B cell (primary cell): ENCODE results near the gene DPM1. TPM values are rescaled to one million over a fixed set of nuclear protein-coding genes. Genes with fewer than 3 reads are reported as not detected.

Experiments
- ATAC-seq: fragments of 200-7000 bp; cut with Tn5 transposase; one replicate; pipeline ENCODE4 v1.10.0; 2021; ENCODE audit warnings: low read depth, mild to moderate bottlenecking, moderate number of reproducible peaks, moderate library complexity
- CTCF ChIA-PET: fragments of 350-600 bp; sonication (Branson Sonifier 250); formaldehyde crosslinking; loops from one replicate; lab custom pipeline; 2021; ENCODE audit warnings: antibody characterized with exemption, inconsistent platforms; lab: Charles Lee
- POLR2A ChIA-PET: fragments of 350-600 bp; sonication (Branson Sonifier 250); formaldehyde crosslinking; loops from one replicate; lab custom pipeline; 2021; ENCODE audit warnings: antibody characterized with exemption; lab: Charles Lee
- DNase-seq: peaks from one replicate; pipeline ENCODE4 v3.0.0; 2013
- H2AFZ ChIP-seq: 2 replicates; pipeline ENCODE4 v1.6.1; 2012; ENCODE audit warnings: mild to moderate bottlenecking, low read depth, low read length; ENCODE audit not compliant: insufficient read depth, poor library complexity, severe bottlenecking
- H3K27ac ChIP-seq, 2 donors: 1 replicate in 1 of 2; 2 replicates in 1 of 2; pipeline ENCODE4 v1.5.1; 2012 to 2013; ENCODE audit warnings: low read length in 2 of 2, mild to moderate bottlenecking in 2 of 2, moderate library complexity in 1 of 2
- H3K27me3 ChIP-seq, 4 experiments: fragments of 200-600 bp in 1 of 4; sonication (generic) in 1 of 4; replicated peaks in 1 of 4; 1 replicate in 2 of 4; 2 replicates in 2 of 4; pipeline versions ENCODE4 v1.6.1 to v1.7.0; 2013 to 2016; ENCODE audit warnings: low read length in 3 of 4, mild to moderate bottlenecking in 2 of 4, mixed read lengths in 1 of 4, moderate library complexity in 1 of 4; ENCODE audit not compliant: insufficient read depth in 4 of 4, control insufficient read depth in 3 of 4; ENCODE audit errors: control extremely low read depth in 1 of 4
- H3K36me3 ChIP-seq, 2 experiments: replicated peaks in 1 of 2; 1 replicate in 1 of 2; 2 replicates in 1 of 2; pipeline versions ENCODE4 v1.6.1 to v1.7.1; 2013; ENCODE audit warnings: low read length in 1 of 2; ENCODE audit not compliant: insufficient read depth in 2 of 2, control insufficient read depth in 1 of 2; ENCODE audit errors: control extremely low read depth in 1 of 2, extremely low read depth in 1 of 2
- H3K4me1 ChIP-seq, 2 donors: fragments of 200-600 bp in 1 of 2; sonication (generic) in 1 of 2; 1 replicate in 1 of 2; 2 replicates in 1 of 2; pipeline versions ENCODE4 v1.5.1 to v1.6.1; 2013 to 2017; ENCODE audit warnings: low read length in 2 of 2; ENCODE audit not compliant: control insufficient read depth in 2 of 2, insufficient read depth in 2 of 2
- H3K4me2 ChIP-seq: replicated peaks from 2 replicates; pipeline ENCODE3; 2012; ENCODE audit warnings: mild to moderate bottlenecking, low read depth, low read length; ENCODE audit not compliant: poor library complexity, severe bottlenecking
- H3K4me3 ChIP-seq, 5 experiments: fragments of 200-600 bp in 1 of 5; sonication (generic) in 1 of 5; 1 replicate in 3 of 5; 2 replicates in 2 of 5; pipeline versions ENCODE4 v1.5.1 to v1.7.0; 2011 to 2016; ENCODE audit warnings: low read length in 4 of 5, mild to moderate bottlenecking in 4 of 5, low read depth in 2 of 5, control low read depth in 1 of 5, moderate library complexity in 1 of 5; ENCODE audit not compliant: insufficient read depth in 1 of 5; ENCODE audit errors: control extremely low read depth in 1 of 5, extremely low read depth in 1 of 5
- H3K79me2 ChIP-seq: fragments of 200-600 bp; sonication (generic); one replicate; pipeline ENCODE4 v1.6.0; 2016; ENCODE audit warnings: low read length; ENCODE audit not compliant: control insufficient read depth, insufficient read depth
- H3K9ac ChIP-seq: fragments of 200-600 bp; sonication (generic); 2 replicates; pipeline ENCODE4 v1.6.1; 2017; ENCODE audit warnings: mild to moderate bottlenecking, low read length, moderate library complexity
- H3K9me3 ChIP-seq, 3 donors: one replicate each; pipeline versions ENCODE4 v1.6.1 to v1.7.1; 2013; ENCODE audit warnings: low read length in 2 of 3; ENCODE audit not compliant: control insufficient read depth in 2 of 3, insufficient read depth in 1 of 3; ENCODE audit errors: control extremely low read depth in 1 of 3
- H4K20me1 ChIP-seq: 2 replicates; pipeline ENCODE4 v1.6.0; 2012; ENCODE audit warnings: mild to moderate bottlenecking, low read length; ENCODE audit not compliant: insufficient read depth, control insufficient read depth, poor library complexity, severe bottlenecking
- H3K27ac Mint-ChIP-seq: one replicate; pipeline ENCODE4 v1.8.0; 2021; ENCODE audit warnings: mixed read lengths
- H3K27me3 Mint-ChIP-seq: one replicate; pipeline ENCODE4 v1.8.0; 2021; ENCODE audit warnings: mixed read lengths
- H3K4me1 Mint-ChIP-seq: one replicate; pipeline ENCODE4 v1.8.0; 2021; ENCODE audit warnings: mixed read lengths
- H3K4me3 Mint-ChIP-seq: one replicate; pipeline ENCODE4 v1.8.0; 2021; ENCODE audit warnings: mixed read lengths
- H3K9me3 Mint-ChIP-seq: one replicate; pipeline ENCODE4 v1.8.0; 2022; ENCODE audit warnings: mixed read lengths; ENCODE audit not compliant: insufficient read depth
- CTCF ChIP-seq: fragments of 200-600 bp; IDR thresholded peaks from one replicate; pipeline ENCODE4 v1.8.0; 2022; ENCODE audit warnings: antibody characterized with exemption, mild to moderate bottlenecking
- EZH2 ChIP-seq: IDR thresholded peaks from 2 replicates; pipeline ENCODE4 v1.6.1; 2012; ENCODE audit warnings: borderline replicate concordance, low read depth, mild to moderate bottlenecking, moderate library complexity, low read length; ENCODE audit not compliant: insufficient read depth, poor library complexity, severe bottlenecking
- WGBS: methylation state at CpG from one replicate; pipeline ENCODE4 v1.1.5; 2013; ENCODE audit warnings: missing lambda C conversion rate; ENCODE audit not compliant: insufficient coverage; 5-methylcytosine and 5-hydroxymethylcytosine counted together
- intact Hi-C: fragments of 100-400 bp; cut with micrococcal nuclease; formaldehyde crosslinking; loops from one replicate; pipeline ENCODE4 v1.10.0; 2022
- polyA plus RNA-seq: library from polyadenylated mRNA; depleted of rRNA; stranded (reverse); fragments of >200 nt; gene quantifications from 2 replicates; pipeline ENCODE4 v1.2.3, GENCODE V29; 2012
- total RNA-seq, 2 donors: library from RNA; stranded (reverse); fragments of 120-200 nt in 1 of 2; gene quantifications; 1 replicate in 1 of 2; 2 replicates in 1 of 2; pipeline versions ENCODE4 v1.2.3 to v1.2.4, GENCODE V29; 2013 to 2022

The DPM1 gene
- total and polyA plus RNA-seq, 2 donors (not counting 1 experiment from before 2014, with no cell fraction given), result 13.4 to 35.2 TPM

DNA sequence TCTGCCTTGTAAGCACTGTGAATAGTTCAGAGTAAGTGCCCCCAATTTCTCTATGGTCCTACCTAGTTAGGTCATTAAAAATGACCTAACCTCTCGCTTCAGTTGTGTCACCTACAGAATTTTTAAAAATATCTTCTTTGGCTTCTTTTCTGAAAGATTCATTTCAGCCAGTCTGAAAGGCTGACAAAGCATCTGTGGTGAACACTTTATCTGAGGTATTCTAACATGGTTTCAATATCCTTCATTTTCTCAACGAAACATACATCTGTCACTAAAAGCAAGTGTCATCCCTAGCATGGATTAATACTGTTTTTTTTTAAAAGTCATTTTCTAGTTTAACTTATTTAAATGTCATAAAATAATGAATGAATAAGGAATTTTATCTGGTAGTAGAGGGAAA lies 5.1 kb downstream of the DPM1 start:
- CTCF ChIA-PET, result no interaction called here
- Mint-ChIP-seq H3K9me3 (no peaks in the 10 kb centered on the region), H3K27ac (no peak overlapping the region), H3K4me3 (no peak overlapping the region), H3K4me1 (peaks cover 18% of the 10 kb centered on the region), H3K27me3 (no peaks in the 10 kb centered on the region)
- TF ChIP-seq EZH2 (no peak), CTCF (no peak)
- no peak overlapping the region for H3K27ac ChIP-seq
- DNase-seq (no peak), ATAC-seq (no peak)
- H4K20me1 ChIP-seq, result peaks cover 32% of the 10 kb centered on the region
- WGBS, result no CpG with 5 or more reads among the region's 2 CpGs
- H3K4me2 ChIP-seq, result no peak overlapping the region
- H3K9me3 ChIP-seq, result no peaks in the 10 kb centered on the region
- peaks cover 8 to 55% of the 10 kb centered on the region in 2 experiments for H3K36me3 ChIP-seq
- H3K79me2 ChIP-seq, result peaks cover 81% of the 10 kb centered on the region
- intact Hi-C loops, result no loop called here
- H3K27me3 ChIP-seq, result no peaks in the 10 kb centered on the region
- no peak overlapping the region for H3K9ac ChIP-seq
- no peak overlapping the region for H3K4me3 ChIP-seq
- H3K4me1 ChIP-seq, result peaks cover 14% of the 10 kb centered on the region in 2 donors
- POLR2A ChIA-PET, result no interaction called here
- H2AFZ ChIP-seq, result no peak overlapping the region

DNA sequence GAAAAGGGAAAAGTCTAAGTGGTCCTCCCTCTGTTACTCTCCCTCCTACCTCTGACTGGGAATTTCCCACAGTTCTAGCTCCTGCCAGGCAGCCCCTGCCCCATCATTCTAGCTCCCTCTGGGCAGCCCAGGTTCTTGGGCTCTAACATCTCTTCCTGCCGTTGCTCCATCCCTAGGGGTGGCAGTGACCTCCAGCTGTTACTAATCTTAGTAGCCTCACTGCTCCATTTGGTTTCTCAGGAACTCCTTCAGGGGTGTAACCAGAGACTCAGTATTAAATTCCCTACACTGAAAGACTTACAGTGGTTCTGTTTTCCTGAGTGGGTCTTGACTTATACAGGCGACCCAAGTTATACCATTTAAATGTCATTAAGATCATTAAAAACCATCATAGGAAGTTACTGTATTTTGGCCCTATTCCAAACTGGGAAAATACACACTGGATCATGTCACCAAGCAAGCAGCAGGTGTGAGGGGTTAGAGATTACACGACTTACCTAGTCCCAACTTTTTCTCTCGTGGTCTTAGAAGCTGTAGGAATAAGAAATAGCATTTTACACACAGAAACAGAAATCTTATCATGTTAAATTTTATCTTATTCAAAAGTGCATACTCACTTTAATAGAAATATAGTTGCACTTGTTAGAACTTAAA lies 10.1 kb downstream of the DPM1 start:
- Histone ChIP-seq H3K79me2 (peaks cover 47% of the 10 kb centered on the region), H3K36me3 (peaks cover 16 to 80% of the 10 kb centered on the region in 2 experiments), H3K9me3 (no peaks in the 10 kb centered on the region), H3K4me3 (no peak overlapping the region), H4K20me1 (peaks cover 21% of the 10 kb centered on the region), H3K4me1 (no peaks in the 10 kb centered on the region), H3K4me2 (no peak overlapping the region), H3K27ac (no peak overlapping the region), H2AFZ (no peak overlapping the region), H3K9ac (no peak overlapping the region), H3K27me3 (no peaks in the 10 kb centered on the region)
- DNase-seq, result no peak
- 100% methylated on average over 1 of the region's 4 CpGs for WGBS
- intact Hi-C loops, result no loop called here
- H3K4me1 Mint-ChIP-seq, result no peaks in the 10 kb centered on the region
- TF ChIP-seq EZH2, result no peak
- TF ChIP-seq CTCF, result no peak
- no peak overlapping the region for H3K4me3 Mint-ChIP-seq
- ATAC-seq, result no peak
- CTCF ChIA-PET, result interaction anchor here (0.8 to 1.2 kb wide), 4 partner anchors 17 to 156 kb away, joined by 3 to 4 read pairs (median 3); partner anchors contain the start of genes ADNP and BCAS4
- no peaks in the 10 kb centered on the region for H3K27me3 Mint-ChIP-seq
- no peaks in the 10 kb centered on the region for H3K9me3 Mint-ChIP-seq
- POLR2A ChIA-PET, result no interaction called here
- no peak overlapping the region for H3K27ac Mint-ChIP-seq
